Measurements from ENCODE around the gene PKNOX2. TPM values are rescaled to one million over a fixed set of nuclear protein-coding genes. Genes with fewer than 3 reads are reported as not detected.

Gene PKNOX2
- polyA plus RNA-seq, 2 of the 4 experiments (the other 2 are of a cell fraction), result not detected

DNA sequence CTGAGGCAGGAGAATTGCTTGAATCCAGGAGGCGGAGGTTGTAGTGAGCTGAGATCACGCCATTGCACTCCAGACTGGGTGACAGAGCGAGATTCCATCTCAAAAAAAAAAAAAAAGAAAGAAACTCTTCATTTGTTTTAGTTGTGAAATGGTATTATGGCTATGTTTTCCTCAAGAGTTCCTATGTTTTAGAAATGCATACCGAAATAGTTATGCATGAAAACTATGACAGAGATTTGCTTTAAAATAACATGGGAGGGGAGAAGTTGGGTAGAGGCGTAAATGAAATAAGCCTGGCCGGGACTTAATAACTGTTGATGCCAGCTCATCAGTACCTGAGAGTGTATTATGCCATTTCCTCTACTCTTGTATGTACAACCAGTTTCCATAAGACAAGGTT is 283.2 kb downstream of the PKNOX2 start:
- Histone ChIP-seq H3K27ac (no peak overlapping the region), H3K4me3 (no peak overlapping the region), H3K4me1 (no peaks in the 10 kb centered on the region), H3K4me2 (no peak overlapping the region), H3K9me3 (no peaks in the 10 kb centered on the region)
- TF ChIP-seq RARB (CRISPR knock-in tag; IDR thresholded peaks at IDR 0.05) (no peak), CBX8 (IDR thresholded peaks at IDR 0.05) (no peak), CEBPB (IDR thresholded peaks at IDR 0.05) (no peak), KDM5A (IDR thresholded peaks at IDR 0.05) (no peak), HOXA7 (CRISPR knock-in tag; IDR thresholded peaks at IDR 0.05) (no peak), ESRRA (IDR thresholded peaks at IDR 0.05; ENCODE audit: borderline replicate concordance, low read length) (no peak), KDM1A (IDR thresholded peaks at IDR 0.05; ENCODE audit: low read depth) (no peak), HDAC2 (IDR thresholded peaks at IDR 0.05) (no peak), JUNB (IDR thresholded peaks at IDR 0.05) (no peak), HOXB13 (CRISPR knock-in tag; IDR thresholded peaks at IDR 0.05; ENCODE audit: low read depth) (no peak)
- ChIA-PET POLR2A (no interaction called here), CTCF (interaction anchor here (1.4 kb wide), 1 partner anchor 25 kb away, joined by 4 read pairs; no protein-coding TSS in a partner anchor)
- no peak for ATAC-seq
- no peak for DNase-seq (ENCODE audit: low read depth in 1 of 2, low spot score in 1 of 2)
- WGBS (ENCODE audit: missing lambda C conversion rate), result 71% methylated on average over 6 of the region's 6 CpGs
- no peak for FAIRE-seq

DNA sequence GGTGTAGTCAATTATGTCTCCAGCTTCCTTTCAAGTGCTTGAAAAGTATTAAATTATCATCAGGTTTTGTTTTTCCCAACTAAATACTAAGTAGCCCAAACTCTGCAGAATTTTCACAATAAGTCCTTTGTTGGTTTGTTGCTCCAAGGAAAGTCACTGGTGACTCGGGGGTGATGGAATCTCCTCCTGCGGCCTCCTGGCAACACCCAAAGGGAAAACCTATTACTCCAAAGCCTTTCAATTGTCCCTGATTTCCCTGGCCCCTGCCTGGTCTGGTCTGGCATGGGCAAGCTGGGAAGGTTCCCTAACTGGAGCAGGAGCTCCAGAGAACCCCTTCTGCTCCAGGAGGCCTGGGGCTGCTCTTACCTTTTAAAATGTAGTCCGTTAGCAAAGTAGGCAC is 283.6 kb downstream of the PKNOX2 start:
- H3K4me1 ChIP-seq, result no peaks in the 10 kb centered on the region
- 53% methylated on average over 3 of the region's 3 CpGs for WGBS (ENCODE audit: missing lambda C conversion rate)
- DNase-seq (ENCODE audit: low read depth in 1 of 2, low spot score in 1 of 2), result no peak
- H3K9me3 ChIP-seq, result no peaks in the 10 kb centered on the region
- ChIA-PET CTCF (interaction anchor here (1.4 kb wide), 1 partner anchor 25 kb away, joined by 4 read pairs; no protein-coding TSS in a partner anchor), POLR2A (no interaction called here)
- FAIRE-seq, result no peak
- H3K4me2 ChIP-seq, result no peak overlapping the region
- no peak for ATAC-seq
- H3K4me3 ChIP-seq, result no peak overlapping the region
- TF ChIP-seq POLR2AphosphoS2 (conservative IDR thresholded peaks at IDR 0.05; ENCODE audit: low read length), result no peak
- TF ChIP-seq BHLHE40 (IDR thresholded peaks at IDR 0.05; ENCODE audit: low read depth, low read length), result no peak
- no peak for TF ChIP-seq FOSB (CRISPR knock-in tag; IDR thresholded peaks at IDR 0.05)
- TF ChIP-seq MAFK (IDR thresholded peaks at IDR 0.05; ENCODE audit: partially characterized antibody), result no peak
- TF ChIP-seq, protein P1, sequence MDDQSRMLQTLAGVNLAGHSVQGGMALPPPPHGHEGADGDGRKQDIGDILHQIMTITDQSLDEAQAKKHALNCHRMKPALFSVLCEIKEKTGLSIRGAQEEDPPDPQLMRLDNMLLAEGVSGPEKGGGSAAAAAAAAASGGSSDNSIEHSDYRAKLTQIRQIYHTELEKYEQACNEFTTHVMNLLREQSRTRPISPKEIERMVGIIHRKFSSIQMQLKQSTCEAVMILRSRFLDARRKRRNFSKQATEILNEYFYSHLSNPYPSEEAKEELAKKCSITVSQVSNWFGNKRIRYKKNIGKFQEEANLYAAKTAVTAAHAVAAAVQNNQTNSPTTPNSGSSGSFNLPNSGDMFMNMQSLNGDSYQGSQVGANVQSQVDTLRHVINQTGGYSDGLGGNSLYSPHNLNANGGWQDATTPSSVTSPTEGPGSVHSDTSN (IDR thresholded peaks at IDR 0.05), result no peak
- TF ChIP-seq RCOR1 (IDR thresholded peaks at IDR 0.05; ENCODE audit: low read depth, low read length), result no peak
- no peak for TF ChIP-seq JUN (IDR thresholded peaks at IDR 0.05)
- H3K27ac ChIP-seq, result no peak overlapping the region

DNA sequence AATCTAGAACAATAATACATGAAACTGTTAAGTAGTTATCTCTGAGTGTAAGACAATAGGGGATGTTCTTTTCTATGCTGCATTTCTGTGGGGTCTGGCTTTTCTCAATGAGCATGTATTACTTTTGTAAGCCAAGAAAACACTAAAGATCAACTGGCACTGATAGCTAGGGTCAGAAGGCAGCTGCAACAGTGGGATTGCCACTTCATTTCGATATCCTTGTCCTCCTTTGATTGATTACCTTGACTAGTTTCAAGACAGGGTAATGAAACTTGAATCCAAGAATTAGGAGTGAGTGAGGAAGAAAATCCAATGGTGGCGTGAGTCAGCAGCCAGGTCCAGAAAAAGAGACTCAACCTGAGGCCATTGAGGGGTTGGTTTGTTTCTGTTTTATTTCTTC is 285.0 kb downstream of the PKNOX2 start:
- Histone ChIP-seq H3K4me3 (no peak overlapping the region), H3K9me3 (no peaks in the 10 kb centered on the region), H3K4me1 (no peaks in the 10 kb centered on the region), H3K27ac (no peak overlapping the region), H3K4me2 (no peak overlapping the region)
- ATAC-seq (no peak), FAIRE-seq (no peak), DNase-seq (ENCODE audit: low read depth in 1 of 2, low spot score in 1 of 2) (no peak)
- TF ChIP-seq BHLHE40 (IDR thresholded peaks at IDR 0.05; ENCODE audit: low read depth, low read length) (no peak), FOXS1 (CRISPR knock-in tag; IDR thresholded peaks at IDR 0.05) (no peak)
- 48% methylated on average over 2 of the region's 2 CpGs for WGBS (ENCODE audit: missing lambda C conversion rate)
- CTCF ChIA-PET, result interaction anchor here (0.7 to 1.4 kb wide), 2 partner anchors 20 to 116 kb away, joined by 3 to 4 read pairs; no protein-coding TSS in a partner anchor
- POLR2A ChIA-PET, result interaction anchor here (0.6 kb wide), 1 partner anchor 27 kb away, joined by 4 read pairs; no protein-coding TSS in a partner anchor

DNA sequence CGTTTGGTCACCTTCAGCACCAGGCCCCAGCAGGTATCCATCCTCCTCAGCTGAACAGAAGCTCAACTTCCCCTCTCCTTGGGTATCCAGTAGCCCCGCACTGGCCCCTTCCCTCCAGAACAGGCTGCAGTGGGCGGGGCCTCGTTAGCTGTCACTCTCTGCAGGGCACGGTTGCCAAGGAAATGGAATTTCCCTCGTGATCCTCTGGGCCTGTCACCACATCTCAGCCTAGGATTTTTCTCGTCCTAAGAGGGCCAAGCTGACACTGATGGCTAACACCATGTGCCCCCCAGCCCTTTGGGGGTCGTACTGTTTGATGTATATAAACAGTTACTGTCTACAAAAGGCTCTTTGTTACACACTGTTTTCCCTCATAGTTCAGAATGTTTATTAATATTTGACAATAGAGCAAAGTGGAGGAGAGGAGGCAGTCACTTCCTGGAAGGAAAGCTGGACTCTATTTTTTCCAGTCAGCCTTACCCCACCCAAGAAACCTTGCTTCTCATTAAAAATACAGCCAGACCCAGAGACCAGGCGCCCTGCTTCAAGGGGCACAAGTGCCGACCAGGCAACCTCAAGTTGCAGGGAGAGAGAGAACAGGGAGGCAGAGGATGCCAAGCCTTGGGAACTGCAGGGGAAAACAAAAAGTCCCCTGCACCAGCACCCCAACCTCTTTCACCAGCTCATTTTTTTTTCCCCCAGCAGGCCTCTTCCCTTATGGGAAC is 287.0 kb downstream of the PKNOX2 start:
- H3K9me3 ChIP-seq, result no peaks in the 10 kb centered on the region
- FAIRE-seq (no peak), DNase-seq (ENCODE audit: low read depth in 1 of 2, low spot score in 1 of 2) (no peak), ATAC-seq (peak in 1 of 2 experiments; percentile 40; a peak in 3 of 6 replicates)
- ChIA-PET POLR2A (no interaction called here), CTCF (interaction anchor here (1.1 kb wide), 1 partner anchor 16 kb away, joined by 3 read pairs; no protein-coding TSS in a partner anchor)
- TF ChIP-seq, protein P2, sequence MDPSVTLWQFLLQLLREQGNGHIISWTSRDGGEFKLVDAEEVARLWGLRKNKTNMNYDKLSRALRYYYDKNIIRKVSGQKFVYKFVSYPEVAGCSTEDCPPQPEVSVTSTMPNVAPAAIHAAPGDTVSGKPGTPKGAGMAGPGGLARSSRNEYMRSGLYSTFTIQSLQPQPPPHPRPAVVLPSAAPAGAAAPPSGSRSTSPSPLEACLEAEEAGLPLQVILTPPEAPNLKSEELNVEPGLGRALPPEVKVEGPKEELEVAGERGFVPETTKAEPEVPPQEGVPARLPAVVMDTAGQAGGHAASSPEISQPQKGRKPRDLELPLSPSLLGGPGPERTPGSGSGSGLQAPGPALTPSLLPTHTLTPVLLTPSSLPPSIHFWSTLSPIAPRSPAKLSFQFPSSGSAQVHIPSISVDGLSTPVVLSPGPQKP (IDR thresholded peaks at IDR 0.05; ENCODE audit: low read depth, low read length), result no peak
- no peak for TF ChIP-seq KDM5A (IDR thresholded peaks at IDR 0.05)
- TF ChIP-seq EP300 (IDR thresholded peaks at IDR 0.05), result no peak
- no peak for TF ChIP-seq CBX8 (IDR thresholded peaks at IDR 0.05)
- no peak for TF ChIP-seq HOXA7 (CRISPR knock-in tag; IDR thresholded peaks at IDR 0.05)
- no peak for TF ChIP-seq EHF (CRISPR knock-in tag; IDR thresholded peaks at IDR 0.05)
- no peak for TF ChIP-seq KDM1A (IDR thresholded peaks at IDR 0.05; ENCODE audit: low read depth)
- H3K27ac ChIP-seq, result no peak overlapping the region
- H3K4me3 ChIP-seq, result no peak overlapping the region
- 46% methylated on average over 9 of the region's 10 CpGs for WGBS (ENCODE audit: missing lambda C conversion rate)
- H3K4me1 ChIP-seq, result no peaks in the 10 kb centered on the region
- no peak overlapping the region for H3K4me2 ChIP-seq

Measured in A549 (cell line).